K562 (cell line): ENCODE data around the gene BLCAP. TPM values are rescaled to one million over a fixed set of nuclear protein-coding genes. Genes with fewer than 3 reads are reported as not detected.
A peak's percentile ranks its signal among the peaks of the same experiment; 100 is the strongest.
"Not testable (repeated sequence)": the region's sequence is repeated elsewhere in the genome, so short reads cannot be mapped to it uniquely, and the experiment has no call there.

Experiments
- ATAC-seq: fragments of 200-7000 bp; cut with Tn5 transposase; 3 replicates; pipeline ENCODE4 v1.9.1; 2020; ENCODE audit warnings: moderate library complexity
- BruUV-seq: library from RNA; stranded (reverse); fragments of 400-500 nt; replicated peaks from 2 replicates; lab custom pipeline; 2021; lab: Mats Ljungman, UMichigan
- CTCF ChIA-PET: fragments of 300-600 bp; formaldehyde crosslinking; extraction: SDS; loops from one replicate; lab custom pipeline; 2021; ENCODE audit warnings: low intra/inter-chr PET ratio; lab: Yijun Ruan, JAX
- POLR2A ChIA-PET: fragments of 300-600, 350-650 bp; sonication (Branson Sonifier 250); formaldehyde crosslinking; extraction: SDS; loops from one replicate; lab custom pipeline; 2021; ENCODE audit warnings: antibody characterized with exemption, inconsistent platforms; lab: Yijun Ruan, JAX
- DNase-seq, 4 experiments: peaks; one replicate each; pipeline versions ENCODE4 v3.0.0 to v3.0.0-alpha.2; 2011 to 2018; ENCODE audit warnings: low spot score in 3 of 4, mixed read lengths in 3 of 4; ENCODE audit errors: extremely low read depth in 1 of 4
- FAIRE-seq: peaks from 2 replicates; lab custom pipeline; 2011; peaks lifted over from hg19 to GRCh38; lab: Jason Lieb, UNC
- H2AFZ ChIP-seq: 2 replicates; pipeline ENCODE4 v1.6.0; 2011; ENCODE audit warnings: low read depth, low read length, control low read depth, inconsistent platforms
- H3K27ac ChIP-seq: fragments of 200-600 bp; 3 replicates; pipeline ENCODE4 v1.8.0; 2011; ENCODE audit warnings: low read depth, mild to moderate bottlenecking, control low read depth, inconsistent platforms, low read length, moderate library complexity, mixed read lengths; ENCODE audit errors: extremely low read depth
- H3K27me3 ChIP-seq, 2 experiments: fragments of 300-600 bp in 1 of 2; 2 replicates in 1 of 2; 3 replicates in 1 of 2; pipeline versions ENCODE4 v1.6.0 to v1.8.0; 2011; ENCODE audit warnings: inconsistent platforms in 2 of 2, low read length in 2 of 2, mild to moderate bottlenecking in 1 of 2, mixed read lengths in 1 of 2, moderate library complexity in 1 of 2; ENCODE audit not compliant: control insufficient read depth in 2 of 2, insufficient read depth in 2 of 2
- H3K36me3 ChIP-seq: fragments of 300-600 bp; 3 replicates; pipeline ENCODE4 v1.8.0; 2011; ENCODE audit warnings: mild to moderate bottlenecking, low read length, inconsistent platforms; ENCODE audit not compliant: control insufficient read depth, insufficient read depth
- H3K4me1 ChIP-seq, 2 experiments: fragments of 200-600 bp in 1 of 2; replicated peaks in 1 of 2; 2 replicates in 1 of 2; 3 replicates in 1 of 2; pipeline versions ENCODE4 v1.5.1 to v1.8.0; 2011; ENCODE audit warnings: inconsistent platforms in 2 of 2, low read length in 2 of 2, mild to moderate bottlenecking in 1 of 2, mixed read lengths in 1 of 2, moderate library complexity in 1 of 2; ENCODE audit not compliant: control insufficient read depth in 2 of 2, insufficient read depth in 2 of 2
- H3K4me2 ChIP-seq: 2 replicates; pipeline ENCODE4 v1.6.1; 2011; ENCODE audit warnings: low read length, control low read depth, inconsistent platforms, mixed read lengths; ENCODE audit not compliant: insufficient read depth
- H3K4me3 ChIP-seq: fragments of 200-600 bp; sonication (generic), shearing (Covaris generic); 2 replicates; pipeline ENCODE4 v1.5.1; 2016; ENCODE audit warnings: control low read depth, inconsistent platforms
- H3K79me2 ChIP-seq: fragments of 200-600 bp; 3 replicates; pipeline ENCODE4 v1.8.0; 2011; ENCODE audit warnings: low read length, inconsistent platforms; ENCODE audit not compliant: control insufficient read depth, insufficient read depth
- H3K9ac ChIP-seq, 2 experiments: 2 replicates each; pipeline versions ENCODE4 v1.6.0 to v1.6.1; 2011; ENCODE audit warnings: low read depth in 2 of 2, low read length in 2 of 2, control low read depth in 1 of 2, inconsistent platforms in 1 of 2, mild to moderate bottlenecking in 1 of 2, mixed read lengths in 1 of 2; ENCODE audit not compliant: insufficient read depth in 1 of 2
- H3K9me1 ChIP-seq: one replicate; pipeline ENCODE4 v1.6.0; 2011; ENCODE audit warnings: inconsistent platforms, mild to moderate bottlenecking, low read length, moderate library complexity; ENCODE audit not compliant: control insufficient read depth, insufficient read depth
- H3K9me3 ChIP-seq: replicated peaks from 2 replicates; pipeline ENCODE4 v1.5.1; 2011; ENCODE audit warnings: low read depth, low read length, inconsistent platforms; ENCODE audit not compliant: control insufficient read depth, insufficient read depth
- H4K20me1 ChIP-seq: replicated peaks from 2 replicates; pipeline ENCODE4 v1.6.1; 2011; ENCODE audit warnings: low read length, inconsistent platforms, mixed read lengths; ENCODE audit not compliant: control insufficient read depth, insufficient read depth
- CBX3 ChIP-seq, 2 experiments: IDR thresholded peaks; 1 replicate in 1 of 2; 2 replicates in 1 of 2; pipeline ENCODE4 v1.6.1; 2012; ENCODE audit warnings: inconsistent platforms in 2 of 2, low read length in 2 of 2, borderline replicate concordance in 1 of 2, control low read depth in 1 of 2
- ZNF740 ChIP-seq, 3 experiments: fragments of 200-800 bp in 1 of 3; sonication (Bioruptor generic) in 1 of 3; sonication (generic) in 1 of 3; formaldehyde crosslinking in 1 of 3; IDR thresholded peaks; 2 replicates each; pipeline versions ENCODE4 v1.6.1 to v1.8.0; 2016 to 2022; ENCODE audit warnings: mild to moderate bottlenecking in 2 of 3, missing compliant biosample characterization in 2 of 3, missing genetic modification characterization in 2 of 3, missing genetic modification reagents in 1 of 3
- WGBS: fragments of 100-300 bp; shearing (Covaris generic); methylation state at CpG from one replicate; pipeline ENCODE4 v1.1.6; 2016; ENCODE audit warnings: low coverage, mixed read lengths; ENCODE audit not compliant: insufficient coverage; ENCODE audit errors: missing lambda C conversion rate; 5-methylcytosine and 5-hydroxymethylcytosine counted together
- in situ Hi-C: fragments of 300-500 bp; cut with MboI; formaldehyde crosslinking; loops from 4 replicates; pipeline ENCODE4 v1.15.0; 2018; ENCODE audit warnings: inconsistent platforms, mixed read lengths
- intact Hi-C: fragments of 100-400 bp; cut with micrococcal nuclease; formaldehyde crosslinking; loops from 2 replicates; pipeline ENCODE4 v1.14.2; 2022
- polyA plus RNA-seq, 8 experiments: library from polyadenylated mRNA; depleted of rRNA in 4 of 8; stranded (reverse) in 5 of 8; unstranded in 3 of 8; fragments of >200 nt; fragmentation: Nextera tagmentation in 2 of 8; fragmentation: Illumina TruSeq in 1 of 8; extraction: Ambion mirVana in 2 of 8; extraction: Trizol in 1 of 8; gene quantifications; 2 replicates each; pipeline versions ENCODE4 v1.2.1 to v1.2.3, GENCODE V29; 2011 to 2014; ENCODE audit warnings: inconsistent platforms in 1 of 8, missing spikeins in 1 of 8
- total RNA-seq, 7 experiments: library from RNA; depleted of rRNA in 6 of 7; stranded (reverse); fragments of >200 nt in 6 of 7; fragmentation: Illumina TruSeq in 2 of 7; extraction: Trizol in 2 of 7; gene quantifications; 2 replicates each; pipeline versions ENCODE4 v1.2.1 to v1.2.3, GENCODE V29; 2011 to 2021; ENCODE audit warnings: low replicate concordance in 1 of 7

BLCAP gene
- total and polyA plus RNA-seq, 9 of the 15 experiments (the other 6 are each of a cell fraction or from before 2014, with no cell fraction given): 16.9 to 41.5 (median 27.6) TPM

- in situ Hi-C loops; FAIRE-seq; H3K36me3 ChIP-seq; H2AFZ ChIP-seq; H3K9me3 ChIP-seq; CTCF ChIA-PET; DNase-seq; H3K9ac ChIP-seq; BruUV-seq; ATAC-seq; POLR2A ChIA-PET; H3K9me1 ChIP-seq; H3K4me1 ChIP-seq; H3K27ac ChIP-seq; H3K4me2 ChIP-seq; H3K79me2 ChIP-seq; H3K4me3 ChIP-seq; TF ChIP-seq ZNF740 (tag; IDR thresholded peaks at IDR 0.05): not testable (repeated sequence)
- 13% methylated on average over 8 of the region's 8 CpGs for WGBS
- H3K27me3 ChIP-seq: peaks cover 35 to 60% of the 10 kb centered on the region in 2 experiments; a peak in 4 of 5 replicates
- TF ChIP-seq ZNF740 (CRISPR knock-in tag; IDR thresholded peaks at IDR 0.05): peak; percentile 51; the same call in 1 of the 2 replicates
- TF ChIP-seq, all 486 proteins: peak for 1; not testable (repeated sequence) for 485
- H4K20me1 ChIP-seq, intact Hi-C loops: not testable (repeated sequence)
These were observed 57.5 kb downstream of the BLCAP start for GRCh38 chr20:37470190-37470589.

GRCh38 chr20:37469531-37469930 lies 58.1 kb downstream of the BLCAP start:
- no peak overlapping the region for H2AFZ ChIP-seq
- H3K27me3 ChIP-seq: peaks cover 37 to 60% of the 10 kb centered on the region in 2 experiments; a peak in 4 of 5 replicates
- H3K27ac ChIP-seq: no peak overlapping the region
- no peak overlapping the region for H3K9ac ChIP-seq
- H3K9me1 ChIP-seq: no peaks in the 10 kb centered on the region
- no peak overlapping the region for H3K4me2 ChIP-seq
- no TSS peak for BruUV-seq
- H3K4me1 ChIP-seq: no peaks in the 10 kb centered on the region
- FAIRE-seq (no peak), ATAC-seq (no peak), DNase-seq (no peak)
- no peaks in the 10 kb centered on the region for H3K9me3 ChIP-seq
- H4K20me1 ChIP-seq: no peaks in the 10 kb centered on the region; the same call in none of the 2 replicates
- H3K79me2 ChIP-seq: no peaks in the 10 kb centered on the region
- no peaks in the 10 kb centered on the region for H3K36me3 ChIP-seq
- no peak overlapping the region for H3K4me3 ChIP-seq
- POLR2A ChIA-PET: no interaction called here
- no peak for TF ChIP-seq CBX3 (IDR thresholded peaks at IDR 0.05; ENCODE audit: borderline replicate concordance in 1 of 2, low read length in 2 of 2)
- TF ChIP-seq, all 486 proteins: peak for 0
- intact Hi-C loops (no loop called here), in situ Hi-C loops (no loop called here)
- CTCF ChIA-PET: no interaction called here
- 4% methylated on average over 7 of the region's 7 CpGs for WGBS
